ENCODE measurements around the gene ECHDC3. TPM values are rescaled to one million over a fixed set of nuclear protein-coding genes. Genes with fewer than 3 reads are reported as not detected.

Gene ECHDC3
- total and polyA plus RNA-seq, 4 donors, result 14.2 to 48.3 (median 31.4) TPM

DNA sequence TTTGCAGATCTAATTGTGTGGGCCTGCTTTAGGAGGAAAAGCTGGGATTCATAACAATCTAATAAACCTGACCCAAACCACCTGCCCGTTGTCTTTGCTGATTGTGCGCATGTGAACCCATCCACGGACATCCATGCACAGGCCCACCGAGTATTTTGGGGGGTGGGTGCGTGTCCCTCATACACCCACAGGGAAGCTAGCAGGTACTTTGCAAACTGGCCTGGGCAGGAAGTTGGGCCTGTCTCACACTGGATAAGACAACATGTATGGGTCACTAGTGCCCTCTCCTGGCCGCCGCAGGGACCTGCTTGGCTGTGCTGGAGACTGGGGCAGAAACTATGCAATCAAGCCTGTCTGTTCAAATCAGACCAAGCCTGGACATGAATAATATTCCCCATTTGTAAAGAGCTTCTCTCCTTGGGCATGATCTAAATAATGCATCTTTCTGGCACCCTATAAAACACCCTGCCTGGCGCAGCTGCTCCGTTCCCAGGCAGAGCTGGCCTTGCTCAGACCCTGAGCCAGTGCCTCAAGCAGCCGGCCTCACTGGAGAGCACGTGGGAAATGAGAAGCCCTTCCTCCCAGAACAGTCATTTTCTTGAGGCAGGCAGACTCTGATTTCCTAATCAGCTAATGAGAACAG, 15.8 kb downstream of the ECHDC3 start:
- Histone ChIP-seq H3K27ac (ENCODE audit: low read depth in 1 of 2, low read length in 1 of 2) (peak overlapping the region; percentile 70 to 88), H3K4me3 (no peak overlapping the region), H3K4me1 (ENCODE audit: control insufficient read depth in 5 of 5, insufficient read depth in 5 of 5, low read length in 5 of 5) (peaks cover 0 to 17% (median 4%) of the 10 kb centered on the region in 5 donors), H3K27me3 (ENCODE audit: control insufficient read depth in 3 of 3, insufficient read depth in 3 of 3, low read length in 2 of 3) (no peaks in the 10 kb centered on the region), H3K36me3 (ENCODE audit: control insufficient read depth in 4 of 4, insufficient read depth in 4 of 4, low read length in 4 of 4) (peaks cover 4 to 24% (median 4%) of the 10 kb centered on the region in 4 donors), H3K9me3 (ENCODE audit: control insufficient read depth in 4 of 4, insufficient read depth in 3 of 4, low read length in 3 of 4) (no peaks in the 10 kb centered on the region), H3K9ac (ENCODE audit: insufficient read depth in 1 of 2, low read length in 2 of 2) (no peak overlapping the region)
- TF ChIP-seq, protein P1, sequence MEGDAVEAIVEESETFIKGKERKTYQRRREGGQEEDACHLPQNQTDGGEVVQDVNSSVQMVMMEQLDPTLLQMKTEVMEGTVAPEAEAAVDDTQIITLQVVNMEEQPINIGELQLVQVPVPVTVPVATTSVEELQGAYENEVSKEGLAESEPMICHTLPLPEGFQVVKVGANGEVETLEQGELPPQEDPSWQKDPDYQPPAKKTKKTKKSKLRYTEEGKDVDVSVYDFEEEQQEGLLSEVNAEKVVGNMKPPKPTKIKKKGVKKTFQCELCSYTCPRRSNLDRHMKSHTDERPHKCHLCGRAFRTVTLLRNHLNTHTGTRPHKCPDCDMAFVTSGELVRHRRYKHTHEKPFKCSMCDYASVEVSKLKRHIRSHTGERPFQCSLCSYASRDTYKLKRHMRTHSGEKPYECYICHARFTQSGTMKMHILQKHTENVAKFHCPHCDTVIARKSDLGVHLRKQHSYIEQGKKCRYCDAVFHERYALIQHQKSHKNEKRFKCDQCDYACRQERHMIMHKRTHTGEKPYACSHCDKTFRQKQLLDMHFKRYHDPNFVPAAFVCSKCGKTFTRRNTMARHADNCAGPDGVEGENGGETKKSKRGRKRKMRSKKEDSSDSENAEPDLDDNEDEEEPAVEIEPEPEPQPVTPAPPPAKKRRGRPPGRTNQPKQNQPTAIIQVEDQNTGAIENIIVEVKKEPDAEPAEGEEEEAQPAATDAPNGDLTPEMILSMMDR (IDR thresholded peaks at IDR 0.05; ENCODE audit: control extremely low read depth, extremely low read depth), result peak; percentile 91
- 37 to 42% methylated on average over 11 of the region's 11 CpGs for WGBS, 2 donors
- ATAC-seq (ENCODE audit: insufficient read depth, low FRiP score) (peak; percentile 83), DNase-seq (peak; percentile 87 to 89 (median 88))

DNA sequence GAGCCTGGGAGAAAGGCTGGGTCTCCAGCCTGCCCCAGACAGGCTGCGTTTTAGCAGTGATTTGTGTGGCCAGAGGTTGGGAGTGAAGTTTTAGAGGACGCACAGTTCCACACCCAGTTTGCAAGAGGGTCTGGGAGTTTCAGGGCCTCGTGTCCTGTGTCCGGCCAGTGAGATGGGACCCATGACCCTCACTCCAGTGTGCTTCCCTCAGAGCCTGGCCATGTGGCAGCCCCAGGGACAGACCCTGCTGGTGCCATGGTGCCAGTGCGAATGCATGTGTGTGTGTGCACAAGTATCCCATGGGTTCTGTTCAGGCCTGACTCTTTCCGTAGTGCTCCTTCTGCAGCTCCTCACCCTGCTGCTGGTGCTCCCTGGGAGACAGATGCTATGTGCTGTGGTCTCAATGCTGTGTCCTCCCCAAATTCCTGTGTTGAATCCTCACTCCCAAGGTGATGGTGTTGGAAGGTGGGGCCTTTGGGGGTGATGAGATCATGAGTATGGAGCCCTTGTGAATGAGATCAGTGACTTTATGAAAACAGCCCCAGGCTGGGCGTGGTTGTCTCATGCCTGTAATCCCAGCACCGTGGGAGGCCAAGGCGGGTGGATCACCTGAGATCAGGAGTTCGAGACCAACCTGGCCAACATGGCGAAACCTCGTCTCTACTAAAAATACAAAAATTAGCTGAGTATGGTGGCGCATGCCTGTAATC, 16.5 kb downstream of the ECHDC3 start:
- 93 to 98% methylated on average over 13 of the region's 13 CpGs for WGBS, 2 donors
- H3K27me3 ChIP-seq (ENCODE audit: control insufficient read depth in 3 of 3, insufficient read depth in 3 of 3, low read length in 2 of 3), result no peaks in the 10 kb centered on the region
- no peak overlapping the region for H3K9ac ChIP-seq (ENCODE audit: insufficient read depth in 1 of 2, low read length in 2 of 2)
- peaks cover 0 to 17% (median 4%) of the 10 kb centered on the region in 5 donors for H3K4me1 ChIP-seq (ENCODE audit: control insufficient read depth in 5 of 5, insufficient read depth in 5 of 5, low read length in 5 of 5)
- no peaks in the 10 kb centered on the region for H3K9me3 ChIP-seq (ENCODE audit: control insufficient read depth in 4 of 4, insufficient read depth in 3 of 4, low read length in 3 of 4)
- ATAC-seq (ENCODE audit: insufficient read depth, low FRiP score) (no peak), DNase-seq (no peak)
- H3K27ac ChIP-seq (ENCODE audit: low read depth in 1 of 2, low read length in 1 of 2), result peak overlapping the region in 1 of 2 donors; percentile 70
- no peak overlapping the region for H3K4me3 ChIP-seq
- TF ChIP-seq, protein P1 (IDR thresholded peaks at IDR 0.05; ENCODE audit: control extremely low read depth, extremely low read depth), result no peak
- peaks cover 4 to 31% (median 6%) of the 10 kb centered on the region in 4 donors for H3K36me3 ChIP-seq (ENCODE audit: control insufficient read depth in 4 of 4, insufficient read depth in 4 of 4, low read length in 4 of 4)

DNA sequence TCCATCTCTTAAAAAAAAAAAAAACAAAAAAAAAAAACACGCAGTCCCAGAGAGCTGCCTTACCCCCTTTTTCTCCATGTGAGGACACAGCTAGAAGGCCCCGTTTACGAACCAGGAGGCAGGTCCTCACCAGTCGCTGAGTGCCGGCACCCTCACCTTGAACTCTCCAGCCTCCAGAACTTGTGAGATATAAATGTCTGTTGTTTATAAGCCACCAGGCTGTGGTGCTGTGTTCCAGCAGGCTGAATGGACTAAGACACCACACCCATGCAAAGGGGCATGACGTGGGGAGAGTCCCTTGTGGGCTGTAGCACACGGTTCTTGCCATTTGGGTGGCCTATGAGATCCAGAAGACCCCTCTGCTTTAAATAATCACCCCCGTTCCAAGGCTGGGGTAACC, 17.2 kb downstream of the ECHDC3 start:
- 95 to 96% methylated on average over 8 of the region's 8 CpGs for WGBS, 2 donors
- no peak overlapping the region for H3K27ac ChIP-seq (ENCODE audit: low read depth in 1 of 2, low read length in 1 of 2)
- no peak overlapping the region for H3K4me3 ChIP-seq
- peaks cover 0 to 17% (median 4%) of the 10 kb centered on the region in 5 donors for H3K4me1 ChIP-seq (ENCODE audit: control insufficient read depth in 5 of 5, insufficient read depth in 5 of 5, low read length in 5 of 5)
- H3K36me3 ChIP-seq (ENCODE audit: control insufficient read depth in 4 of 4, insufficient read depth in 4 of 4, low read length in 4 of 4), result peaks cover 4 to 31% (median 6%) of the 10 kb centered on the region in 4 donors
- H3K27me3 ChIP-seq (ENCODE audit: control insufficient read depth in 3 of 3, insufficient read depth in 3 of 3, low read length in 2 of 3), result no peaks in the 10 kb centered on the region
- H3K9ac ChIP-seq (ENCODE audit: insufficient read depth in 1 of 2, low read length in 2 of 2), result no peak overlapping the region
- no peak for ATAC-seq (ENCODE audit: insufficient read depth, low FRiP score)
- TF ChIP-seq, protein P1 (IDR thresholded peaks at IDR 0.05; ENCODE audit: control extremely low read depth, extremely low read depth), result no peak
- H3K9me3 ChIP-seq (ENCODE audit: control insufficient read depth in 4 of 4, insufficient read depth in 3 of 4, low read length in 3 of 4), result no peaks in the 10 kb centered on the region
- DNase-seq, result no peak
